H9 (cell line): ENCODE results near the gene NHS. TPM values are rescaled to one million over a fixed set of nuclear protein-coding genes. Genes with fewer than 3 reads are reported as not detected.
A peak's percentile ranks its signal among the peaks of the same experiment; 100 is the strongest.

Source experiments
- DNase-seq: peaks from one replicate; pipeline ENCODE4 v3.0.0-alpha.2; 2017
- H2AFZ ChIP-seq: one replicate; pipeline ENCODE4 v1.6.1; 2013; ENCODE audit warnings: mild to moderate bottlenecking, low read length, control low read depth, moderate library complexity
- H2AK5ac ChIP-seq: 2 replicates; pipeline ENCODE4 v1.6.1; 2013; ENCODE audit warnings: low read length, control low read depth, mixed read lengths; ENCODE audit not compliant: insufficient read length
- H2BK120ac ChIP-seq: one replicate; pipeline ENCODE4 v1.6.1; 2013; ENCODE audit warnings: low read depth, mild to moderate bottlenecking, low read length, control low read depth, inconsistent platforms; ENCODE audit not compliant: poor library complexity, severe bottlenecking
- H2BK12ac ChIP-seq: 2 replicates; pipeline ENCODE4 v1.6.1; 2013; ENCODE audit warnings: low read length, control low read depth, mixed read lengths, low read depth; ENCODE audit not compliant: insufficient read length
- H2BK15ac ChIP-seq: 2 replicates; pipeline ENCODE4 v1.6.1; 2013; ENCODE audit warnings: low read depth, low read length, control low read depth
- H2BK20ac ChIP-seq: one replicate; pipeline ENCODE4 v1.6.1; 2013; ENCODE audit warnings: low read depth, mild to moderate bottlenecking, low read length, control low read depth, inconsistent platforms; ENCODE audit not compliant: poor library complexity, severe bottlenecking
- H2BK5ac ChIP-seq: 2 replicates; pipeline ENCODE4 v1.6.1; 2013; ENCODE audit warnings: low read length, control low read depth, mixed read lengths; ENCODE audit not compliant: insufficient read length
- H3K14ac ChIP-seq: 2 replicates; pipeline ENCODE4 v1.6.1; 2013; ENCODE audit warnings: low read length, control low read depth; ENCODE audit not compliant: insufficient read depth
- H3K18ac ChIP-seq: 2 replicates; pipeline ENCODE4 v1.6.1; 2013; ENCODE audit warnings: low read depth, mild to moderate bottlenecking, mixed read lengths, low read length, control low read depth; ENCODE audit not compliant: insufficient read length
- H3K23ac ChIP-seq: 2 replicates; pipeline ENCODE4 v1.6.1; 2013; ENCODE audit warnings: low read length, control low read depth, mixed read lengths, low read depth; ENCODE audit not compliant: insufficient read length
- H3K23me2 ChIP-seq: 2 replicates; pipeline ENCODE4 v1.6.1; 2013; ENCODE audit warnings: low read depth, mild to moderate bottlenecking, mixed read lengths, low read length, control low read depth; ENCODE audit not compliant: insufficient read length, poor library complexity, severe bottlenecking
- H3K27ac ChIP-seq: 2 replicates; pipeline ENCODE4 v1.5.1; 2013; ENCODE audit warnings: low read length, control low read depth, mixed read lengths, low read depth; ENCODE audit not compliant: insufficient read length
- H3K27me3 ChIP-seq: 2 replicates; pipeline ENCODE4 v1.6.1; 2013; ENCODE audit warnings: low read length, control low read depth, inconsistent platforms; ENCODE audit not compliant: insufficient read depth
- H3K4ac ChIP-seq: 2 replicates; pipeline ENCODE4 v1.6.1; 2013; ENCODE audit warnings: low read depth, mild to moderate bottlenecking, control low read depth, inconsistent platforms, low read length, moderate library complexity
- H3K4me1 ChIP-seq: 2 replicates; pipeline ENCODE4 v1.6.1; 2013; ENCODE audit warnings: low read length, control low read depth, inconsistent platforms; ENCODE audit not compliant: insufficient read depth
- H3K4me2 ChIP-seq: 2 replicates; pipeline ENCODE4 v1.6.1; 2013; ENCODE audit warnings: low read length, control low read depth, mixed read lengths; ENCODE audit not compliant: insufficient read length, insufficient read depth
- H3K56ac ChIP-seq: 2 replicates; pipeline ENCODE4 v1.6.1; 2013; ENCODE audit warnings: low read depth, mild to moderate bottlenecking, mixed read lengths, low read length, control low read depth; ENCODE audit not compliant: insufficient read length
- H3K79me1 ChIP-seq: 2 replicates; pipeline ENCODE4 v1.6.1; 2013; ENCODE audit warnings: low read depth, mild to moderate bottlenecking, moderate library complexity, low read length, control low read depth, inconsistent platforms; ENCODE audit not compliant: insufficient read depth, poor library complexity, severe bottlenecking
- H3K79me2 ChIP-seq: 2 replicates; pipeline ENCODE4 v1.6.1; 2013; ENCODE audit warnings: low read length, control low read depth, inconsistent platforms; ENCODE audit not compliant: insufficient read depth
- H3K9ac ChIP-seq: 2 replicates; pipeline ENCODE4 v1.6.1; 2013; ENCODE audit warnings: low read length, control low read depth, mixed read lengths; ENCODE audit not compliant: insufficient read length; ENCODE audit errors: extremely low read depth
- H3K9me3 ChIP-seq: one replicate; pipeline ENCODE4 v1.6.1; 2013; ENCODE audit warnings: low read depth, low read length, inconsistent platforms; ENCODE audit not compliant: control insufficient read depth
- H3T11ph ChIP-seq: one replicate; pipeline ENCODE4 v1.6.1; 2013; ENCODE audit warnings: mild to moderate bottlenecking, low read length, control low read depth, inconsistent platforms
- H4K20me1 ChIP-seq: one replicate; pipeline ENCODE4 v1.6.1; 2013; ENCODE audit not compliant: control insufficient read depth, insufficient read length, insufficient read depth
- H4K5ac ChIP-seq: 2 replicates; pipeline ENCODE4 v1.6.1; 2013; ENCODE audit warnings: low read depth, mild to moderate bottlenecking, mixed read lengths, low read length, control low read depth; ENCODE audit not compliant: insufficient read length
- H4K8ac ChIP-seq: replicated peaks from 2 replicates; pipeline ENCODE4 v1.6.1; 2013; ENCODE audit warnings: low read length, control low read depth, mixed read lengths, low read depth; ENCODE audit not compliant: insufficient read length
- H4K91ac ChIP-seq: 2 replicates; pipeline ENCODE4 v1.6.1; 2013; ENCODE audit warnings: low read depth, mild to moderate bottlenecking, moderate library complexity, mixed read lengths, low read length, control low read depth; ENCODE audit not compliant: insufficient read length
- H3K27ac Mint-ChIP-seq, 3 experiments: 2 replicates in 2 of 3; 3 replicates in 1 of 3; pipeline ENCODE4 v1.8.0; 2020 to 2021; ENCODE audit warnings: mixed read lengths in 3 of 3, mild to moderate bottlenecking in 1 of 3, moderate library complexity in 1 of 3
- H3K27me3 Mint-ChIP-seq: 2 replicates; pipeline ENCODE4 v1.8.0; 2021; ENCODE audit warnings: low read depth, mild to moderate bottlenecking, moderate library complexity, mixed read lengths
- H3K36me3 Mint-ChIP-seq, 3 experiments: 2 replicates in 2 of 3; 3 replicates in 1 of 3; pipeline ENCODE4 v1.8.0; 2020 to 2021; ENCODE audit warnings: low read depth in 3 of 3, mixed read lengths in 3 of 3; ENCODE audit not compliant: insufficient read depth in 1 of 3
- H3K4me1 Mint-ChIP-seq, 2 experiments: 2 replicates each; pipeline ENCODE4 v1.8.0; 2020; ENCODE audit warnings: mixed read lengths in 2 of 2
- H3K4me3 Mint-ChIP-seq, 2 experiments: 2 replicates in 1 of 2; 3 replicates in 1 of 2; pipeline ENCODE4 v1.8.0; 2020 to 2021; ENCODE audit warnings: mild to moderate bottlenecking in 2 of 2, mixed read lengths in 2 of 2, moderate library complexity in 1 of 2
- H3K9me3 Mint-ChIP-seq, 2 experiments: 2 replicates in 1 of 2; 3 replicates in 1 of 2; pipeline ENCODE4 v1.8.0; 2020; ENCODE audit warnings: mild to moderate bottlenecking in 2 of 2, mixed read lengths in 2 of 2, moderate library complexity in 1 of 2
- CTCF ChIP-seq: fragments of 200-600 bp; sonication (generic); conservative IDR thresholded peaks from 3 replicates; pipeline ENCODE4 v1.8.0; 2021; ENCODE audit warnings: antibody characterized with exemption, mild to moderate bottlenecking
- WGBS: extraction: QIAGEN DNeasy Blood & Tissue Kit; methylation state at CpG from one replicate; pipeline ENCODE4 v1.1.7; 2013; ENCODE audit warnings: missing lambda C conversion rate, low lambda C conversion rate, mixed read lengths; ENCODE audit not compliant: insufficient read length; ENCODE audit errors: extremely low coverage; 5-methylcytosine and 5-hydroxymethylcytosine counted together
- total RNA-seq: library from RNA; stranded (reverse); gene quantifications from 2 replicates; pipeline ENCODE4 v1.2.1, GENCODE V29; 2021

NHS gene
- total RNA-seq, 1 experiment from 2014 or later = 8.7 TPM

GRCh38 chrX:17736856-17737709 is 362.1 kb downstream of the NHS start, which contains the start of gene SCML1:
TSS of gene SCML1 (plus strand) at chrX:17737493. CDS start at chrX:17744187, 6,694 bp downstream.
- peak within 1 kb of the TSS; percentile 4 for H3K4me2 ChIP-seq
- H2BK15ac ChIP-seq = no peak within 1 kb of the TSS
- DNase-seq = peak; percentile 96
- no peaks in the 10 kb centered on the region for H4K20me1 ChIP-seq
- no peak within 1 kb of the TSS for H3T11ph ChIP-seq
- no peak within 1 kb of the TSS for H3K23ac ChIP-seq
- no peak for TF ChIP-seq CTCF
- H3K4ac ChIP-seq = no peak within 1 kb of the TSS
- H3K4me3 Mint-ChIP-seq = peak within 1 kb of the TSS; percentile 63 to 77
- WGBS = no CpG with 5 or more reads among the region's 67 CpGs
- H4K8ac ChIP-seq = no peak within 1 kb of the TSS
- no peak within 1 kb of the TSS for H3K18ac ChIP-seq
- H2BK20ac ChIP-seq = no peak within 1 kb of the TSS
- H3K23me2 ChIP-seq = peaks cover 8% of the 10 kb centered on the region
- H3K27ac ChIP-seq = no peak within 1 kb of the TSS
- H2AFZ ChIP-seq = no peak within 1 kb of the TSS
- peaks cover 36% of the 10 kb centered on the region for H3K27me3 Mint-ChIP-seq
- no peaks in the 10 kb centered on the region for H3K79me1 ChIP-seq
- H2BK12ac ChIP-seq = no peak within 1 kb of the TSS
- H2BK5ac ChIP-seq = no peak within 1 kb of the TSS
- peaks cover 0 to 2% (median 2%) of the 10 kb centered on the region in 3 experiments; a peak in 1 of 7 replicates for H3K36me3 Mint-ChIP-seq
- no peak within 1 kb of the TSS for H4K91ac ChIP-seq
- H3K27ac Mint-ChIP-seq = peak within 1 kb of the TSS in 2 of 3 experiments; percentile 44 to 52; a peak in 2 of 7 replicates
- H2AK5ac ChIP-seq = no peak within 1 kb of the TSS
- H3K9ac ChIP-seq = peak within 1 kb of the TSS; percentile 13
- H3K56ac ChIP-seq = no peak within 1 kb of the TSS
- H2BK120ac ChIP-seq = no peak within 1 kb of the TSS
- peaks cover 0 to 10% of the 10 kb centered on the region in 2 experiments; a peak in 1 of 5 replicates for H3K9me3 Mint-ChIP-seq
- H4K5ac ChIP-seq = no peak within 1 kb of the TSS
- no peaks in the 10 kb centered on the region for H3K9me3 ChIP-seq
- H3K4me1 Mint-ChIP-seq = peaks cover 6 to 20% of the 10 kb centered on the region in 2 experiments; a peak in 3 of 4 replicates
- no peak within 1 kb of the TSS for H3K14ac ChIP-seq
- H3K27me3 ChIP-seq = no peaks in the 10 kb centered on the region
- H3K79me2 ChIP-seq = no peaks in the 10 kb centered on the region
- H3K4me1 ChIP-seq = no peaks in the 10 kb centered on the region
